SU-DHL-6 (cell line): ENCODE data around the gene DNASE1L2.

Source experiments
- CTCF ChIP-seq: fragments of 200-600 bp; sonication (generic); IDR thresholded peaks from one replicate; pipeline ENCODE4 v1.5.1; 2017; ENCODE audit warnings: antibody characterized with exemption, mild to moderate bottlenecking, low read length, moderate library complexity; ENCODE audit not compliant: insufficient read depth, poor library complexity, severe bottlenecking
- EZH2phosphoT487 ChIP-seq: fragments of 200-600 bp; sonication (generic), shearing (Covaris generic); conservative IDR thresholded peaks from 2 replicates; pipeline ENCODE4 v1.6.1; 2018; ENCODE audit warnings: mild to moderate bottlenecking, antibody characterized with exemption, low read length, moderate library complexity, mixed read lengths

- no peak for TF ChIP-seq CTCF
- no peak for TF ChIP-seq EZH2phosphoT487
These were observed 31.7 kb upstream of the DNASE1L2 start for GRCh38 chr16:2204416-2205103.
